Brain microvascular endothelial cell (primary cell): Measurements from ENCODE around the gene CDH22.

Experiments
- DNase-seq: peaks from one replicate; pipeline ENCODE4 v3.0.0-alpha.2; 2020
- H3K27ac ChIP-seq: fragments of 250-450 bp; sonication (Bioruptor Pico); 2 replicates; pipeline ENCODE4 v1.5.1; 2020; ENCODE audit warnings: mild to moderate bottlenecking, moderate library complexity
- H3K27me3 ChIP-seq: fragments of 250-450 bp; sonication (Bioruptor Pico); replicated peaks from 2 replicates; pipeline ENCODE4 v1.5.1; 2020; ENCODE audit warnings: mild to moderate bottlenecking
- H3K36me3 ChIP-seq: fragments of 250-450 bp; sonication (Bioruptor Pico); replicated peaks from 2 replicates; pipeline ENCODE4 v1.5.1; 2020; ENCODE audit warnings: mild to moderate bottlenecking
- H3K4me3 ChIP-seq: 2 replicates; pipeline ENCODE4 v1.5.1; 2011; ENCODE audit warnings: low read depth, mild to moderate bottlenecking, control low read depth, low read length, moderate library complexity
- in situ Hi-C: cut with HindIII; loops from 2 replicates; pipeline ENCODE4 v1.10.0; 2017; ENCODE audit warnings: low sequenced_read_pairs, low pct_ligation_motif_present
- TF ChIP-seq, protein P1 (sequence below): IDR thresholded peaks from 2 replicates; pipeline ENCODE4 v1.5.1; 2011; ENCODE audit warnings: low read depth, mild to moderate bottlenecking, moderate library complexity, low read length, control low read depth, inconsistent platforms; ENCODE audit errors: missing control alignments

Gene CDH22

DNA sequence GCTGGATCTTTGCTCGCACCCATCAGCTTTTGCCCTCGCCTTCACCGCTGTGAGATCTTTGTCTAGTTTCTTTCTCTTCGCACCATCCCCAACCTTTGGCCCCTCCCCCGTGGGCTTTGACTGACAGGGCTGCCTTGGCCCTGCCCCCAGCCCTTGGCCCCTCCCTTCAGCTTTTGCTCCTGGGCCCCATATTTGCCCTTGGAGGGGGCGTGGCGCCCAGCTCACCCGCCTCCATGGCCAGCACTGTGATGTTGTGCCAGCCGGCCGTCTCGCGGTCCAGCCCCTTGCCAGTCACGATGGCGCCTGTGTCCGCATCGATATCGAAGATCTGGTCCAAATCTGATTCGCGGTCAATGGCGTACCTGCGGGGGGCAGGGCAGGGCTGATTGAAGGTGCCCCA, 109.1 kb downstream of the CDH22 start:
- TF ChIP-seq, protein P1, sequence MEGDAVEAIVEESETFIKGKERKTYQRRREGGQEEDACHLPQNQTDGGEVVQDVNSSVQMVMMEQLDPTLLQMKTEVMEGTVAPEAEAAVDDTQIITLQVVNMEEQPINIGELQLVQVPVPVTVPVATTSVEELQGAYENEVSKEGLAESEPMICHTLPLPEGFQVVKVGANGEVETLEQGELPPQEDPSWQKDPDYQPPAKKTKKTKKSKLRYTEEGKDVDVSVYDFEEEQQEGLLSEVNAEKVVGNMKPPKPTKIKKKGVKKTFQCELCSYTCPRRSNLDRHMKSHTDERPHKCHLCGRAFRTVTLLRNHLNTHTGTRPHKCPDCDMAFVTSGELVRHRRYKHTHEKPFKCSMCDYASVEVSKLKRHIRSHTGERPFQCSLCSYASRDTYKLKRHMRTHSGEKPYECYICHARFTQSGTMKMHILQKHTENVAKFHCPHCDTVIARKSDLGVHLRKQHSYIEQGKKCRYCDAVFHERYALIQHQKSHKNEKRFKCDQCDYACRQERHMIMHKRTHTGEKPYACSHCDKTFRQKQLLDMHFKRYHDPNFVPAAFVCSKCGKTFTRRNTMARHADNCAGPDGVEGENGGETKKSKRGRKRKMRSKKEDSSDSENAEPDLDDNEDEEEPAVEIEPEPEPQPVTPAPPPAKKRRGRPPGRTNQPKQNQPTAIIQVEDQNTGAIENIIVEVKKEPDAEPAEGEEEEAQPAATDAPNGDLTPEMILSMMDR: no peak
- H3K27ac ChIP-seq: no peak overlapping the region
- peaks cover 39% of the 10 kb centered on the region for H3K27me3 ChIP-seq
- no peak overlapping the region for H3K4me3 ChIP-seq
- in situ Hi-C loops: no loop called here
- H3K36me3 ChIP-seq: no peaks in the 10 kb centered on the region
- no peak for DNase-seq

DNA sequence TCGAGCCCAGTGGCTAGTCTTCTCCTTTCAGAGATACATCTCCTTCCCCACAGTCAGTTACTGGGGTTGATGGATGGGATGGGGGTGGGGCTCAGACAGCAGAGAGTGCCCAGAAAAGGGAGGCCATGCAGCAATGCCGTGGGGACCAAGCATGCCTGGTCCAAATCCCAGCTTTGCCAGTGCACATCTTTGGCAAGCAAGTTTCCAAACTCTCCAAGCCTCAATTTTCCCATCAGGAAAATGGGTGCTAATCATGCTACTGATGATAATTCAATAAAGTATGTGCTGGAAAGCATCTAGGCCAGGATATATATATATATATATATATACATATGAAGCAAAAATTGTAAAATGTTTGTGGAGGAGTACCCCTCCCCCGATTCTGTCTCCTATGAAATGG, 111.3 kb downstream of the CDH22 start:
- Histone ChIP-seq H3K27me3 (peaks cover 28% of the 10 kb centered on the region), H3K4me3 (no peak overlapping the region), H3K27ac (no peak overlapping the region), H3K36me3 (no peaks in the 10 kb centered on the region)
- in situ Hi-C loops: no loop called here
- TF ChIP-seq, protein P1: no peak
- no peak for DNase-seq

- H3K36me3 ChIP-seq: no peaks in the 10 kb centered on the region
- TF ChIP-seq, protein P1: no peak
- peaks cover 12% of the 10 kb centered on the region for H3K27me3 ChIP-seq
- H3K4me3 ChIP-seq: no peak overlapping the region
- H3K27ac ChIP-seq: no peak overlapping the region
- no peak for DNase-seq
- in situ Hi-C loops: no loop called here
Observed at GRCh38 chr20:46195264-46196036, 112.8 kb downstream of the CDH22 start.

DNA sequence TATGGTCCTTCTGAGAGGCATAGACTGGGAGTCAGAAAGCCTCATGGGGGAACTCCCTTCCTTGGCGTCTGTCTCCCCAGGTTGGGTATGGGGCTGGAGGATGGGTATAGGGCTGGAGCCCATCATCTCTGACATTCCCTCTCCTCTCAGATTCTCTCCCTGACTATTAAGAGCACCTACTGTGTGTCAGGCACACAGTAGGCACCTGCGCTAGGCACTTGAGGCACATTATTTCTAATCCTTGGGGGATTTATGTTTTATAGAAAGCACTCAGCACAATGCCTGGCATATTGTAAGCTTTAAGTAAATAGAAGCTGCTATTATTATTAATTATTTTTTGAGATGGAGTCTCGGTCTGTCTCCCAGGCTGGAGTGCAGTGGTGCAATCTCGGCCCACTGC, 113.9 kb downstream of the CDH22 start:
- Histone ChIP-seq H3K27ac (no peak overlapping the region), H3K4me3 (no peak overlapping the region), H3K27me3 (peaks cover 10% of the 10 kb centered on the region), H3K36me3 (no peaks in the 10 kb centered on the region)
- DNase-seq: no peak
- TF ChIP-seq, protein P1: no peak
- in situ Hi-C loops: no loop called here

DNA sequence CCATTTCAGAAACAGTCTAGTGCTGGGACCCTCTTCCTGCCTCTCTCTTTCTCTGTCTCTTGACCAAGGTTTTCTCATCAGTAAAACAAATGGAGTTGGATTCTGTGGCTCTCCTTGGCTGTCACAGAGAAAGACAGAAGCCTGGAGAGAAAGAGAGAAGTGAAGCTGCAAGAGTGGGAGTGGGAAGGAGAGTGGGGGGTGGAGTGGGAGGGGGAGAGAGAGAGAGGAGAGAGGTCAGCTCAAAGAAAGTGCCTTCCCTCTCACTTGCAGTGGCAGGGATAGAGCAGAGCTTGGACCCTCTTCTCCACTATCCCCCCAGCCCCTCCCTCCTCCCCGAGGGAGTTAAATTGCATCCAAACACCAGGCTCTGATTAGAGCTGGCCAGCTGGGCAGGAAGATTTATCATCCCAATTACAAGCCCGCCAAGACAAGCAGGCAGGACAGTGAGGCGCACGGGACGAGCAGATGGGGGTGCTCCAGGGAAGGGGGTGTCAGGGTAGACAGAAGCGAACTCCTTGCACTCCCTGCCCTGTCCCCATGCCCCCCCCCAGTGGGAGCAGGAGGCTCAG, 115.8 kb downstream of the CDH22 start:
- in situ Hi-C loops: no loop called here
- H3K27me3 ChIP-seq: no peaks in the 10 kb centered on the region
- H3K36me3 ChIP-seq: no peaks in the 10 kb centered on the region
- no peak overlapping the region for H3K4me3 ChIP-seq
- no peak overlapping the region for H3K27ac ChIP-seq
- TF ChIP-seq, protein P1: no peak
- no peak for DNase-seq

- in situ Hi-C loops: no loop called here
- TF ChIP-seq, protein P1: no peak
Observed at GRCh38 chr20:46191611-46192010, 116.7 kb downstream of the CDH22 start.

More at GRCh38 chr20:46191611-46192010, 116.7 kb downstream of the CDH22 start:
- H3K27me3 ChIP-seq: no peaks in the 10 kb centered on the region
- no peak overlapping the region for H3K4me3 ChIP-seq
- no peaks in the 10 kb centered on the region for H3K36me3 ChIP-seq
- no peak for DNase-seq
- H3K27ac ChIP-seq: no peak overlapping the region
